Panc1 (cell line): ENCODE data around the gene SYNRG. TPM values are rescaled to one million over a fixed set of nuclear protein-coding genes. Genes with fewer than 3 reads are reported as not detected.

Source experiments
- ATAC-seq: fragments of 200-7000 bp; cut with Tn5 transposase; 2 replicates; pipeline ENCODE4 v1.9.1; 2020; ENCODE audit warnings: mild to moderate bottlenecking, moderate library complexity
- BruUV-seq: library from RNA; stranded (reverse); fragments of 400-500 nt; replicated peaks from 2 replicates; lab custom pipeline; 2021; lab: Mats Ljungman, UMichigan
- CTCF ChIA-PET: fragments of 300-600 bp; sonication (Branson Sonifier 250); formaldehyde crosslinking; loops from one replicate; lab custom pipeline; 2022; ENCODE audit warnings: antibody characterized with exemption; lab: Charles Lee
- POLR2A ChIA-PET: fragments of 300-600 bp; sonication (Branson Sonifier 250); formaldehyde crosslinking; loops from one replicate; lab custom pipeline; 2022; ENCODE audit warnings: antibody characterized with exemption; lab: Charles Lee
- DNase-seq: peaks from one replicate; pipeline ENCODE4 v3.0.0-alpha.2; 2010; ENCODE audit warnings: low read depth, low spot score
- H3K27ac ChIP-seq: 2 replicates; pipeline ENCODE4 v1.5.1; 2011; ENCODE audit warnings: mild to moderate bottlenecking, low read length, inconsistent platforms
- H3K27me3 ChIP-seq: fragments of 200-500 bp; sonication (Bioruptor generic); 2 replicates; pipeline ENCODE4 v1.6.0; 2014; ENCODE audit warnings: low read length, inconsistent platforms; ENCODE audit not compliant: control insufficient read depth, insufficient read depth
- H3K36me3 ChIP-seq: fragments of 200-500 bp; sonication (Bioruptor generic); 2 replicates; pipeline ENCODE4 v1.5.1; 2014; ENCODE audit warnings: inconsistent platforms, mild to moderate bottlenecking, low read length, moderate library complexity; ENCODE audit not compliant: control insufficient read depth, insufficient read depth
- H3K4me1 ChIP-seq: 2 replicates; pipeline ENCODE4 v1.5.1; 2011; ENCODE audit warnings: inconsistent platforms, mild to moderate bottlenecking, low read length, moderate library complexity; ENCODE audit not compliant: control insufficient read depth, insufficient read depth
- H3K4me3 ChIP-seq, 2 experiments: 2 replicates each; pipeline ENCODE4 v1.5.1; 2011 to 2012; ENCODE audit warnings: low read depth in 2 of 2, low read length in 2 of 2, mild to moderate bottlenecking in 2 of 2, inconsistent platforms in 1 of 2, moderate library complexity in 1 of 2
- H3K9me3 ChIP-seq: fragments of 200-500 bp; sonication (Bioruptor generic); 2 replicates; pipeline ENCODE4 v1.5.1; 2014; ENCODE audit warnings: low read depth, mild to moderate bottlenecking, inconsistent platforms, low read length, moderate library complexity; ENCODE audit not compliant: control insufficient read depth, insufficient read depth
- POLR2AphosphoS5 ChIP-seq: IDR thresholded peaks from 2 replicates; pipeline ENCODE4 v1.6.1; 2012; ENCODE audit warnings: mild to moderate bottlenecking, low read depth, low read length, moderate library complexity
- SIN3A ChIP-seq: IDR thresholded peaks from 2 replicates; pipeline ENCODE4 v1.6.1; 2012; ENCODE audit warnings: low read depth, mild to moderate bottlenecking, low read length, moderate library complexity, borderline replicate concordance; ENCODE audit not compliant: insufficient read depth
- TCF7L2 ChIP-seq: IDR thresholded peaks from 2 replicates; pipeline ENCODE4 v1.6.1; 2011; ENCODE audit warnings: mild to moderate bottlenecking, low read depth, low read length, inconsistent platforms
- in situ Hi-C: cut with HindIII; loops from 2 replicates; pipeline ENCODE4 v1.10.0; 2016; ENCODE audit warnings: low sequenced_read_pairs, low pct_unique_long_range_greater_than_20kb
- intact Hi-C: fragments of 100-400 bp; cut with micrococcal nuclease; formaldehyde crosslinking; loops from one replicate; pipeline ENCODE4 v1.10.0; 2022; ENCODE audit not compliant: unreplicated experiment
- total RNA-seq: library from RNA; stranded (reverse); gene quantifications from one replicate; pipeline ENCODE4 v1.2.1, GENCODE V29; 2021; ENCODE audit not compliant: unreplicated experiment
- TF ChIP-seq, protein P1 (sequence below), 2 experiments: IDR thresholded peaks; 2 replicates each; pipeline ENCODE4 v1.6.1; 2011 to 2012; ENCODE audit warnings: low read depth in 2 of 2, control low read depth in 1 of 2, low read length in 1 of 2, mild to moderate bottlenecking in 1 of 2, moderate library complexity in 1 of 2; ENCODE audit not compliant: insufficient read depth in 1 of 2
- TF ChIP-seq, protein P2 (sequence below): fragments of 450-650 bp; IDR thresholded peaks from 2 replicates; pipeline ENCODE4 v1.5.1; 2017; ENCODE audit warnings: mild to moderate bottlenecking

The SYNRG gene
- total RNA-seq, 1 experiment from 2014 or later = 30.8 TPM

DNA sequence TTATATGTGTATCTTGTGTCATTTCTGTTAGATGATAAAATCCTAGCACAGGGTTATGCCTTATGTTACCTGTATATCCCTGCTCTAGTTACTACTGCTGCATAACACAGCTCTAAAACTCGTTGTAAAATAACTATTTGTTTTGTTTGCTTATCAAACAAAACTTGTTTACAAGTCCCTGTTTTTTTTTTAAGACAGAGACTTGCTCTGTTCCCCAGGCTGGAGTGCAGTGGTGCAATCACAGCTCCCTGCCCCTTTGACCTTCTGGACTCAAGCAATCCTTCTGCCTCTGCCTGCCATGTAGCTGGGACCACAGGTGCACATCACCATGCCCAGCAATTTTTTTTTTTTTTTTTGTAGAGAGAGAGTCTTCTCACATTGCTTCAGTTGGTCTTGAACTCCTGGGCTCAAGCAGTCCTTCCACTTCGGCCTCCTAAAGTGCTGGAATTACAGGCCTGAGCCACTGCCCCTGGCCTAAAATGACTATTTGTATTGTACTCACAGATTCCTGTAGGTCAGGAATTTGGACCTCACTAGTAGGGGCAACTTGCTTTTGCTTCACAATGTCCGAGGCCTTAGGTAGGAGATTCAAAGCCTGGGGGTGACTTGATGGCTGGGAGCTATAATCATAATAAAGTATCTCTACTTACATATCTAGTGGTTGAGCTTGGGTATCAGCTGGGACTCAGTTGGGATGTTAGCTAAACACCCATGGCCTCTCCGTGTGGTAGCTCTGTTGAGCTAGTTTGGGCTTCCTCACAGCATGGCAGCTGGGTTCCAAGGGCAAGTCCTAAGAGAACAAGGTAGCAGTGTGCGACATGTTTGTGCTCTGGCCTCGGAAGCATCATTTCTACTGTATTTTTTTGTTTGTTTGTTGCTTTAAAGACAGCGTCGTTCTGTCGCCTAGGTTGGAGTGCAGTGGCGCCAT lies 106.9 kb downstream of the SYNRG start:
- no peak for ATAC-seq
- Histone ChIP-seq H3K36me3 (no peaks in the 10 kb centered on the region), H3K27ac (no peak overlapping the region), H3K4me3 (no peak overlapping the region), H3K9me3 (no peaks in the 10 kb centered on the region), H3K4me1 (no peaks in the 10 kb centered on the region; the same call in 1 of the 2 replicates), H3K27me3 (no peaks in the 10 kb centered on the region)
- in situ Hi-C loops (no loop called here), intact Hi-C loops (loop anchor here (10.0 kb wide), 1 partner anchor 63 kb away; no protein-coding TSS in a partner anchor)
- DNase-seq = no peak
- ChIA-PET POLR2A (no interaction called here), CTCF (no interaction called here)
- no peak for TF ChIP-seq SIN3A
- BruUV-seq = no TSS peak

DNA sequence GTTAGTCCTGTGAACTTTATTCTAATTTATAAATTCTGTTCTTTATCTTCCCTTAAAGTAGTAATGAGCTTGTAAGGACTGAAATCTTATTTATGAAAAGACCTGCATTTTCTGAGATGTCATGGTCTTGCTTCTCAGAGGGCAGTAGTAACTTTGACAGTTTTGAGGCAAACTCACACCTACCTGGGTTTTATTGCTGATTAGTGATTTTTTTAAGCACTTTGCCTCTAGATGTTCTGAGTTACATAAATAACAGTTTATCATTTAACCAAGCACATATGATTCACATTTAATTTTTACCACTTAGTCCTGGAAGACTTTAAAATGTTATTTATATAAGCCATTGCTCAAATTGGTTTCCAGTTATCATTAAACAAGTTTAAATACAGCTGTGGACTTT lies 108.8 kb downstream of the SYNRG start:
- H3K4me1 ChIP-seq = peaks cover under 1% of the 10 kb centered on the region
- ChIA-PET POLR2A (no interaction called here), CTCF (no interaction called here)
- in situ Hi-C loops (no loop called here), intact Hi-C loops (loop anchor here (10.0 kb wide), 1 partner anchor 64 kb away; no protein-coding TSS in a partner anchor)
- ATAC-seq (no peak), DNase-seq (no peak)
- H3K36me3 ChIP-seq = no peaks in the 10 kb centered on the region
- H3K9me3 ChIP-seq = no peaks in the 10 kb centered on the region
- no peak for TF ChIP-seq SIN3A
- TF ChIP-seq, protein P1, sequence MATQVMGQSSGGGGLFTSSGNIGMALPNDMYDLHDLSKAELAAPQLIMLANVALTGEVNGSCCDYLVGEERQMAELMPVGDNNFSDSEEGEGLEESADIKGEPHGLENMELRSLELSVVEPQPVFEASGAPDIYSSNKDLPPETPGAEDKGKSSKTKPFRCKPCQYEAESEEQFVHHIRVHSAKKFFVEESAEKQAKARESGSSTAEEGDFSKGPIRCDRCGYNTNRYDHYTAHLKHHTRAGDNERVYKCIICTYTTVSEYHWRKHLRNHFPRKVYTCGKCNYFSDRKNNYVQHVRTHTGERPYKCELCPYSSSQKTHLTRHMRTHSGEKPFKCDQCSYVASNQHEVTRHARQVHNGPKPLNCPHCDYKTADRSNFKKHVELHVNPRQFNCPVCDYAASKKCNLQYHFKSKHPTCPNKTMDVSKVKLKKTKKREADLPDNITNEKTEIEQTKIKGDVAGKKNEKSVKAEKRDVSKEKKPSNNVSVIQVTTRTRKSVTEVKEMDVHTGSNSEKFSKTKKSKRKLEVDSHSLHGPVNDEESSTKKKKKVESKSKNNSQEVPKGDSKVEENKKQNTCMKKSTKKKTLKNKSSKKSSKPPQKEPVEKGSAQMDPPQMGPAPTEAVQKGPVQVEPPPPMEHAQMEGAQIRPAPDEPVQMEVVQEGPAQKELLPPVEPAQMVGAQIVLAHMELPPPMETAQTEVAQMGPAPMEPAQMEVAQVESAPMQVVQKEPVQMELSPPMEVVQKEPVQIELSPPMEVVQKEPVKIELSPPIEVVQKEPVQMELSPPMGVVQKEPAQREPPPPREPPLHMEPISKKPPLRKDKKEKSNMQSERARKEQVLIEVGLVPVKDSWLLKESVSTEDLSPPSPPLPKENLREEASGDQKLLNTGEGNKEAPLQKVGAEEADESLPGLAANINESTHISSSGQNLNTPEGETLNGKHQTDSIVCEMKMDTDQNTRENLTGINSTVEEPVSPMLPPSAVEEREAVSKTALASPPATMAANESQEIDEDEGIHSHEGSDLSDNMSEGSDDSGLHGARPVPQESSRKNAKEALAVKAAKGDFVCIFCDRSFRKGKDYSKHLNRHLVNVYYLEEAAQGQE (IDR thresholded peaks at IDR 0.05; ENCODE audit: insufficient read depth in 1 of 2, low read depth in 2 of 2, low read length in 1 of 2) = no peak
- no peak for TF ChIP-seq POLR2AphosphoS5
- TF ChIP-seq, protein P2, sequence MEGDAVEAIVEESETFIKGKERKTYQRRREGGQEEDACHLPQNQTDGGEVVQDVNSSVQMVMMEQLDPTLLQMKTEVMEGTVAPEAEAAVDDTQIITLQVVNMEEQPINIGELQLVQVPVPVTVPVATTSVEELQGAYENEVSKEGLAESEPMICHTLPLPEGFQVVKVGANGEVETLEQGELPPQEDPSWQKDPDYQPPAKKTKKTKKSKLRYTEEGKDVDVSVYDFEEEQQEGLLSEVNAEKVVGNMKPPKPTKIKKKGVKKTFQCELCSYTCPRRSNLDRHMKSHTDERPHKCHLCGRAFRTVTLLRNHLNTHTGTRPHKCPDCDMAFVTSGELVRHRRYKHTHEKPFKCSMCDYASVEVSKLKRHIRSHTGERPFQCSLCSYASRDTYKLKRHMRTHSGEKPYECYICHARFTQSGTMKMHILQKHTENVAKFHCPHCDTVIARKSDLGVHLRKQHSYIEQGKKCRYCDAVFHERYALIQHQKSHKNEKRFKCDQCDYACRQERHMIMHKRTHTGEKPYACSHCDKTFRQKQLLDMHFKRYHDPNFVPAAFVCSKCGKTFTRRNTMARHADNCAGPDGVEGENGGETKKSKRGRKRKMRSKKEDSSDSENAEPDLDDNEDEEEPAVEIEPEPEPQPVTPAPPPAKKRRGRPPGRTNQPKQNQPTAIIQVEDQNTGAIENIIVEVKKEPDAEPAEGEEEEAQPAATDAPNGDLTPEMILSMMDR = no peak
- TF ChIP-seq TCF7L2 = no peak
- H3K27ac ChIP-seq = no peak overlapping the region
- no peaks in the 10 kb centered on the region for H3K27me3 ChIP-seq
- BruUV-seq = no TSS peak
- H3K4me3 ChIP-seq = no peak overlapping the region

DNA sequence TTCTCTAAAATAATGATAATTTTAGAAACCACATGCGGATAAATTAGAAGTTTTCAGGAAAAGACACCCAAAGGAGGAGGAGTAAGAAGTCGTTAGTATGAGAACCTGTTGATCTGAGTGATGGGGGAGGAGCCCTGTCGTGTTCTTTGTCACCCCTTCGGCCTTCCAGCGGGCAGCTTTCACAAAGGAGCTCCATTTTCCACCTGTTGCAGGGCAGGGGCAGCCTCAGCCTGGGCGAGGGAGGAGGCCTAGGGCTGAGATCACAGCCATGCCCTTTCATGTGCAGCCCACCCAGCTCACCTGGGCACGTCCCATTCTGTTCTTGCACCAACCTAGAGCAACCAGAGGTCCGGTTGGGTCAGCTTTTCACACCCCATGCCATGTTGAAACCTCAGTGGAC lies 114.2 kb downstream of the SYNRG start:
- POLR2A ChIA-PET = interaction anchor here (0.6 kb wide), 2 partner anchors 12 to 21 kb away, joined by 3 read pairs; no protein-coding TSS in a partner anchor
- intact Hi-C loops = no loop called here
- no peak overlapping the region for H3K4me3 ChIP-seq

More for the DNA sequence above, 114.2 kb downstream of the SYNRG start:
- TF ChIP-seq SIN3A = no peak
- TF ChIP-seq, protein P1 (IDR thresholded peaks at IDR 0.05; ENCODE audit: insufficient read depth in 1 of 2, low read depth in 2 of 2, low read length in 1 of 2) = no peak
- Histone ChIP-seq H3K9me3 (no peaks in the 10 kb centered on the region), H3K4me1 (peaks cover 22% of the 10 kb centered on the region), H3K36me3 (no peaks in the 10 kb centered on the region), H3K27me3 (no peaks in the 10 kb centered on the region), H3K27ac (no peak overlapping the region)
- CTCF ChIA-PET = no interaction called here
- DNase-seq (no peak), ATAC-seq (no peak)
- in situ Hi-C loops = no loop called here
- BruUV-seq = no TSS peak
